NB4 (cell line): Measurements from ENCODE around the gene ELAPOR1.

Experiments
- MYC ChIP-seq: IDR thresholded peaks from 2 replicates; pipeline ENCODE4 v1.6.1; 2011; ENCODE audit warnings: low read depth, low read length
- POLR2A ChIP-seq: IDR thresholded peaks from 2 replicates; pipeline ENCODE4 v1.6.1; 2011; ENCODE audit warnings: mild to moderate bottlenecking; ENCODE audit not compliant: insufficient read length; ENCODE audit errors: extremely low read depth
- TF ChIP-seq, protein P1 (sequence below): IDR thresholded peaks from one replicate; pipeline ENCODE4 v1.5.1; 2012; ENCODE audit warnings: low read depth, low read length

GRCh38 chr1:109137958-109138357, 24.0 kb downstream of the ELAPOR1 start:
- TF ChIP-seq, protein P1, sequence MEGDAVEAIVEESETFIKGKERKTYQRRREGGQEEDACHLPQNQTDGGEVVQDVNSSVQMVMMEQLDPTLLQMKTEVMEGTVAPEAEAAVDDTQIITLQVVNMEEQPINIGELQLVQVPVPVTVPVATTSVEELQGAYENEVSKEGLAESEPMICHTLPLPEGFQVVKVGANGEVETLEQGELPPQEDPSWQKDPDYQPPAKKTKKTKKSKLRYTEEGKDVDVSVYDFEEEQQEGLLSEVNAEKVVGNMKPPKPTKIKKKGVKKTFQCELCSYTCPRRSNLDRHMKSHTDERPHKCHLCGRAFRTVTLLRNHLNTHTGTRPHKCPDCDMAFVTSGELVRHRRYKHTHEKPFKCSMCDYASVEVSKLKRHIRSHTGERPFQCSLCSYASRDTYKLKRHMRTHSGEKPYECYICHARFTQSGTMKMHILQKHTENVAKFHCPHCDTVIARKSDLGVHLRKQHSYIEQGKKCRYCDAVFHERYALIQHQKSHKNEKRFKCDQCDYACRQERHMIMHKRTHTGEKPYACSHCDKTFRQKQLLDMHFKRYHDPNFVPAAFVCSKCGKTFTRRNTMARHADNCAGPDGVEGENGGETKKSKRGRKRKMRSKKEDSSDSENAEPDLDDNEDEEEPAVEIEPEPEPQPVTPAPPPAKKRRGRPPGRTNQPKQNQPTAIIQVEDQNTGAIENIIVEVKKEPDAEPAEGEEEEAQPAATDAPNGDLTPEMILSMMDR, result no peak
- TF ChIP-seq MYC, result no peak
- TF ChIP-seq POLR2A, result no peak
